OCI-LY7 (cell line): ENCODE results near the gene SLC1A7. TPM values are rescaled to one million over a fixed set of nuclear protein-coding genes. Genes with fewer than 3 reads are reported as not detected.

Experiments
- BruUV-seq: library from RNA; stranded (reverse); fragments of 400-500 nt; replicated peaks from 2 replicates; lab custom pipeline; 2021; lab: Mats Ljungman, UMichigan
- CTCF ChIA-PET: fragments of 300-600 bp; sonication (Branson Sonifier 250); formaldehyde crosslinking; loops from one replicate; lab custom pipeline; 2022; ENCODE audit warnings: antibody characterized with exemption; ENCODE audit not compliant: unreplicated experiment; lab: Charles Lee
- POLR2A ChIA-PET: fragments of 300-600 bp; sonication (Branson Sonifier 250); formaldehyde crosslinking; loops from one replicate; lab custom pipeline; 2022; ENCODE audit warnings: antibody characterized with exemption; lab: Charles Lee
- DNase-seq: peaks from one replicate; pipeline ENCODE4 v3.0.0-alpha.2; 2015; ENCODE audit warnings: low spot score
- H2AFZ ChIP-seq: fragments of 200-600 bp; sonication (generic), shearing (Covaris generic); 2 replicates; pipeline ENCODE4 v1.6.1; 2014; ENCODE audit warnings: mild to moderate bottlenecking, antibody characterized with exemption, low read length, moderate library complexity
- H3K27ac ChIP-seq: fragments of 200-600 bp; sonication (generic); 2 replicates; pipeline ENCODE4 v1.5.1; 2014; ENCODE audit warnings: mixed run types, low read depth, mild to moderate bottlenecking, moderate library complexity, low read length, inconsistent platforms; ENCODE audit not compliant: poor library complexity, severe bottlenecking
- H3K36me3 ChIP-seq: fragments of 200-600 bp; sonication (generic); 2 replicates; pipeline ENCODE4 v1.6.1; 2014; ENCODE audit warnings: mild to moderate bottlenecking, antibody characterized with exemption, low read length, moderate library complexity, mixed read lengths; ENCODE audit not compliant: insufficient read depth
- H3K4me1 ChIP-seq: fragments of 200-600 bp; sonication (generic); 2 replicates; pipeline ENCODE4 v1.5.1; 2014; ENCODE audit warnings: mild to moderate bottlenecking, low read length; ENCODE audit not compliant: insufficient read depth, poor library complexity, severe bottlenecking
- H3K4me2 ChIP-seq: fragments of 200-600 bp; sonication (generic); 2 replicates; pipeline ENCODE4 v1.6.1; 2014; ENCODE audit warnings: mild to moderate bottlenecking, low read length
- H3K4me3 ChIP-seq: fragments of 200-600 bp; sonication (generic); 2 replicates; pipeline ENCODE4 v1.5.1; 2014; ENCODE audit warnings: mild to moderate bottlenecking, low read depth, low read length; ENCODE audit not compliant: poor library complexity, severe bottlenecking
- H3K79me2 ChIP-seq: fragments of 200-600 bp; sonication (generic); 2 replicates; pipeline ENCODE4 v1.6.1; 2016; ENCODE audit warnings: low read depth, mild to moderate bottlenecking, low read length, moderate library complexity, mixed read lengths; ENCODE audit not compliant: insufficient read depth
- H3K9me2 ChIP-seq: fragments of 200-600 bp; sonication (generic); 2 replicates; pipeline ENCODE4 v1.6.1; 2016; ENCODE audit warnings: mild to moderate bottlenecking, low read length, mixed read lengths; ENCODE audit not compliant: insufficient read depth
- H3K9me3 ChIP-seq: fragments of 200-600 bp; sonication (generic); 2 replicates; pipeline ENCODE4 v1.6.1; 2014; ENCODE audit warnings: mild to moderate bottlenecking, mixed run types, low read length, mixed read lengths
- H4K20me1 ChIP-seq: fragments of 200-600 bp; sonication (generic); 2 replicates; pipeline ENCODE4 v1.6.1; 2014; ENCODE audit warnings: mild to moderate bottlenecking, antibody characterized with exemption, low read length, moderate library complexity, mixed read lengths; ENCODE audit not compliant: insufficient read depth
- CTCF ChIP-seq: fragments of 200-600 bp; sonication (generic); conservative IDR thresholded peaks from 2 replicates; pipeline ENCODE4 v1.5.1; 2014; ENCODE audit warnings: mild to moderate bottlenecking, antibody characterized with exemption, low read length, moderate library complexity, mixed read lengths
- EZH2phosphoT487 ChIP-seq: fragments of 200-600 bp; sonication (generic); IDR thresholded peaks from 2 replicates; pipeline ENCODE4 v1.6.1; 2018; ENCODE audit warnings: low read depth, borderline replicate concordance, mild to moderate bottlenecking, mixed run types, antibody characterized with exemption, low read length, moderate library complexity, mixed read lengths
- intact Hi-C: fragments of 100-400 bp; cut with micrococcal nuclease; formaldehyde crosslinking; loops from one replicate; pipeline ENCODE4 v1.10.0; 2022; ENCODE audit not compliant: unreplicated experiment
- total RNA-seq, 2 experiments: library from RNA; depleted of rRNA in 1 of 2; stranded (reverse); fragments of >200 nt in 1 of 2; shearing (Covaris generic) in 1 of 2; gene quantifications; 2 replicates each; pipeline ENCODE4 v1.2.3, GENCODE V29; 2014 to 2022

Gene SLC1A7
- total RNA-seq, 2 experiments from 2014 or later = not detected

DNA sequence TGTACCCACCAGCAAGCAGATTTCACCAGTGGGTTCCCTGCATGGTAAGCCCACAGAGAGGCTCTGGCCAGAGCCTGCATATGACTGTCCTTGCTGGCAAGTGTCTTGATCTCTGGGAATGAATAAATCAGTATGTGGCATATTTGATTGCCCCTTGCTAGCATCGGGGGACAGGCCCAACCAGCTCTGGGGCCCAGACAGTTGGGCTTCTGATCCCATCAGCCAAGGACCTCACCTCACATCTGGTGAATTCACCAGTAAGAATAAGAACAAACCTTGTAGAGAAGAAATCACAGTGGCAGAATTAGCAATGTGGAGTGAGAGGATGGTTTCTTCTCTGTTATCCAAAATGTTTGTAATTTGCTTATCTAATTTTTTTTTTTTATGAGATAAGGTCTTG lies 15.9 kb downstream of the SLC1A7 start:
- ChIA-PET POLR2A (no interaction called here), CTCF (no interaction called here)
- no peak overlapping the region for H3K4me3 ChIP-seq
- no peaks in the 10 kb centered on the region for H4K20me1 ChIP-seq
- no peaks in the 10 kb centered on the region for H3K4me1 ChIP-seq
- H3K36me3 ChIP-seq = no peaks in the 10 kb centered on the region
- no peak overlapping the region for H2AFZ ChIP-seq
- H3K9me2 ChIP-seq = no peaks in the 10 kb centered on the region
- no peaks in the 10 kb centered on the region for H3K79me2 ChIP-seq
- no peak overlapping the region for H3K4me2 ChIP-seq
- no peaks in the 10 kb centered on the region for H3K9me3 ChIP-seq
- no peak for TF ChIP-seq EZH2phosphoT487
- TF ChIP-seq CTCF = no peak
- intact Hi-C loops = no loop called here
- no peak for DNase-seq
- BruUV-seq = no TSS peak
- no peak overlapping the region for H3K27ac ChIP-seq

GRCh38 chr1:53125623-53126360 lies 16.6 kb downstream of the SLC1A7 start:
- H3K27ac ChIP-seq = no peak overlapping the region
- no peaks in the 10 kb centered on the region for H3K4me1 ChIP-seq
- H3K79me2 ChIP-seq = no peaks in the 10 kb centered on the region
- H3K9me2 ChIP-seq = no peaks in the 10 kb centered on the region
- H3K9me3 ChIP-seq = no peaks in the 10 kb centered on the region
- H3K36me3 ChIP-seq = no peaks in the 10 kb centered on the region
- TF ChIP-seq CTCF = no peak
- TF ChIP-seq EZH2phosphoT487 = no peak
- ChIA-PET CTCF (interaction anchor here (0.6 kb wide), 1 partner anchor 58 kb away, joined by 3 read pairs; no protein-coding TSS in a partner anchor), POLR2A (no interaction called here)
- no peak overlapping the region for H3K4me2 ChIP-seq
- no peak overlapping the region for H2AFZ ChIP-seq
- DNase-seq = no peak
- BruUV-seq = no TSS peak
- H4K20me1 ChIP-seq = no peaks in the 10 kb centered on the region
- intact Hi-C loops = no loop called here
- no peak overlapping the region for H3K4me3 ChIP-seq

DNA sequence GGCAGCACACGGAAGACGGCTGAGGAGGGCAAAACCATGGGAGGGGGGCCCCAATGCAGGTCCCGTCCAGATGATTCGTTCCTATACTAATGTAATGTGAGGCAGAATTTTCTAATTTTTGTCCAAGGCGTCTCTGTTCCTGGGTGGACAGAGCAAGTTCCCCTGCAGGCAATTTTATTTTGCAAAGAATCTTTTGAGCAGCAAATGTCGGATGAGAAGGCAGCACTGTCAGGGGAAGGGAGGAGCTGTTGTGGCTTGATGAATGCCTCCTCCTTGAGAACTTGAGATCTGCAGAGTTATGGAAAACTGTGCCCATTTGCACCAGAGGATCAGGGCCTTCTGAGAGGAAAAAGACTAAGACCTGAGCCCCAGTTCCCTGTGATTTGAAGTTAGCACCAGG lies 17.3 kb downstream of the SLC1A7 start:
- Histone ChIP-seq H3K36me3 (no peaks in the 10 kb centered on the region), H3K27ac (no peak overlapping the region), H3K4me2 (no peak overlapping the region), H3K4me1 (no peaks in the 10 kb centered on the region), H4K20me1 (no peaks in the 10 kb centered on the region), H2AFZ (no peak overlapping the region), H3K9me2 (no peaks in the 10 kb centered on the region), H3K4me3 (no peak overlapping the region), H3K79me2 (no peaks in the 10 kb centered on the region), H3K9me3 (no peaks in the 10 kb centered on the region)
- TF ChIP-seq CTCF (no peak), EZH2phosphoT487 (no peak)
- no peak for DNase-seq
- ChIA-PET CTCF (no interaction called here), POLR2A (no interaction called here)
- no TSS peak for BruUV-seq
- intact Hi-C loops = no loop called here
